ENCODE results near the gene SH3D19. TPM values are rescaled to one million over a fixed set of nuclear protein-coding genes. Genes with fewer than 3 reads are reported as not detected.

SH3D19 gene
- total RNA-seq, 1 experiment from 2014 or later: 29.7 TPM

- H3K27ac ChIP-seq (ENCODE audit: insufficient read length, low read depth, low read length): no peak overlapping the region
- no peak overlapping the region for H3K14ac ChIP-seq (ENCODE audit: insufficient read depth, low read length)
These were observed 210.4 kb downstream of the SH3D19 start for GRCh38 chr4:151114986-151115385.

More at GRCh38 chr4:151114986-151115385, 210.4 kb downstream of the SH3D19 start:
- Histone ChIP-seq H2BK20ac (ENCODE audit: low read depth, low read length, poor library complexity, severe bottlenecking) (no peak overlapping the region), H3K23ac (ENCODE audit: insufficient read length, low read depth, low read length) (no peak overlapping the region), H3K79me2 (ENCODE audit: insufficient read depth, low read length) (no peaks in the 10 kb centered on the region), H3K9me3 (ENCODE audit: control insufficient read depth, low read depth, low read length) (no peaks in the 10 kb centered on the region), H3K4me2 (ENCODE audit: insufficient read depth, insufficient read length, low read length) (no peak overlapping the region), H3K27me3 (ENCODE audit: insufficient read depth, low read length) (no peaks in the 10 kb centered on the region), H3K9ac (ENCODE audit: extremely low read depth, insufficient read length, low read length) (no peak overlapping the region), H3K79me1 (ENCODE audit: insufficient read depth, low read depth, low read length, poor library complexity, severe bottlenecking) (no peaks in the 10 kb centered on the region), H3K4ac (ENCODE audit: low read depth, low read length) (no peak overlapping the region), H3K18ac (ENCODE audit: insufficient read length, low read depth, low read length) (no peak overlapping the region), H4K91ac (ENCODE audit: insufficient read length, low read depth, low read length) (no peak overlapping the region), H2AK5ac (ENCODE audit: insufficient read length, low read length) (no peak overlapping the region), H4K20me1 (ENCODE audit: control insufficient read depth, insufficient read depth, insufficient read length) (no peaks in the 10 kb centered on the region), H2BK15ac (ENCODE audit: low read depth, low read length) (no peak overlapping the region), H3K4me1 (ENCODE audit: insufficient read depth, low read length) (no peaks in the 10 kb centered on the region), H3T11ph (ENCODE audit: low read length) (no peak overlapping the region), H4K5ac (ENCODE audit: insufficient read length, low read depth, low read length) (no peak overlapping the region), H3K56ac (ENCODE audit: insufficient read length, low read depth, low read length) (no peak overlapping the region), H4K8ac (replicated peaks; ENCODE audit: insufficient read length, low read depth, low read length) (no peak overlapping the region), H2BK5ac (ENCODE audit: insufficient read length, low read length) (no peak overlapping the region), H3K23me2 (ENCODE audit: insufficient read length, low read depth, low read length, poor library complexity, severe bottlenecking) (no peaks in the 10 kb centered on the region), H2BK120ac (ENCODE audit: low read depth, low read length, poor library complexity, severe bottlenecking) (no peak overlapping the region), H2AFZ (ENCODE audit: low read length) (no peak overlapping the region), H2BK12ac (ENCODE audit: insufficient read length, low read depth, low read length) (no peak overlapping the region)
- Mint-ChIP-seq H3K36me3 (ENCODE audit: insufficient read depth in 1 of 3, low read depth in 3 of 3) (peaks cover 0 to 29% (median 3%) of the 10 kb centered on the region in 3 experiments; a peak in 5 of 7 replicates), H3K4me1 (0 out of 4 replicates have a peak, but pooled peaks cover 0 to 2% of the 10 kb centered on the region in 2 experiments), H3K27me3 (ENCODE audit: low read depth) (no peaks in the 10 kb centered on the region), H3K9me3 (no peaks in the 10 kb centered on the region), H3K4me3 (no peak overlapping the region), H3K27ac (no peak overlapping the region)
- TF ChIP-seq CTCF (conservative IDR thresholded peaks at IDR 0.05): no peak
- DNase-seq: no peak
- WGBS (ENCODE audit: extremely low coverage, insufficient read length, low lambda C conversion rate): no CpG with 5 or more reads among the region's 5 CpGs

Data from H9 (cell line).